Bone marrow (tissue), 2 donors: ENCODE results near the gene CST3.
"Not testable (repeated sequence)": the region's sequence is repeated elsewhere in the genome, so short reads cannot be mapped to it uniquely, and the experiment has no call there.

Experiments used
- DNase-seq, 2 donors: peaks; one replicate each; lab custom pipeline; 2025; lab: John Stamatoyannopoulos, UW

The CST3 gene

GRCh38 chr20:23637282-23638221, at the start of gene CST3:
TSS of gene CST3 (minus strand) at chr20:23637955. CDS start at chr20:23637862, 93 bp downstream.
- peak in 1 of 2 donors; percentile 34 for DNase-seq

GRCh38 chr20:23686046-23686750, 48.4 kb upstream of the CST3 start:
- no peak for DNase-seq

- not testable (repeated sequence) for DNase-seq
These were observed 47.8 kb upstream of the CST3 start for GRCh38 chr20:23685529-23685896.

GRCh38 chr20:23684261-23684660, 46.5 kb upstream of the CST3 start:
- no peak for DNase-seq

- no peak for DNase-seq
These were observed 46.1 kb upstream of the CST3 start for GRCh38 chr20:23683807-23684206.

GRCh38 chr20:23683281-23683680, 45.5 kb upstream of the CST3 start:
- DNase-seq, result no peak

- DNase-seq, result no peak
These were observed 42.4 kb upstream of the CST3 start for GRCh38 chr20:23680146-23680545.

- DNase-seq, result no peak
These were observed 41.7 kb upstream of the CST3 start for GRCh38 chr20:23679133-23680092.

- DNase-seq, result no peak
These were observed 35.5 kb upstream of the CST3 start for GRCh38 chr20:23673209-23673608.

- no peak for DNase-seq
These were observed 34.4 kb upstream of the CST3 start for GRCh38 chr20:23672158-23672557.

- no peak for DNase-seq
These were observed 33.7 kb upstream of the CST3 start for GRCh38 chr20:23671479-23671878.

- DNase-seq, result no peak
These were observed 32.6 kb upstream of the CST3 start for GRCh38 chr20:23670361-23670760.

GRCh38 chr20:23669866-23670265, 32.1 kb upstream of the CST3 start:
- DNase-seq, result no peak

- DNase-seq, result no peak
These were observed 31.6 kb upstream of the CST3 start for GRCh38 chr20:23669327-23669726.

GRCh38 chr20:23668477-23668951, 30.8 kb upstream of the CST3 start:
- no peak for DNase-seq

- DNase-seq, result no peak
These were observed 29.9 kb upstream of the CST3 start for GRCh38 chr20:23667666-23668065.

GRCh38 chr20:23666698-23667097, 28.9 kb upstream of the CST3 start:
- DNase-seq, result no peak

- DNase-seq, result no peak
These were observed 28.4 kb upstream of the CST3 start for GRCh38 chr20:23666189-23666588.

- no peak for DNase-seq
These were observed 27.2 kb upstream of the CST3 start for GRCh38 chr20:23664954-23665353.

- not testable (repeated sequence) for DNase-seq
These were observed 26.3 kb upstream of the CST3 start for GRCh38 chr20:23664046-23664445.

- DNase-seq, result no peak
These were observed 25.4 kb upstream of the CST3 start for GRCh38 chr20:23663180-23663579.
